Measurements from ENCODE around the gene UACA.

DNA sequence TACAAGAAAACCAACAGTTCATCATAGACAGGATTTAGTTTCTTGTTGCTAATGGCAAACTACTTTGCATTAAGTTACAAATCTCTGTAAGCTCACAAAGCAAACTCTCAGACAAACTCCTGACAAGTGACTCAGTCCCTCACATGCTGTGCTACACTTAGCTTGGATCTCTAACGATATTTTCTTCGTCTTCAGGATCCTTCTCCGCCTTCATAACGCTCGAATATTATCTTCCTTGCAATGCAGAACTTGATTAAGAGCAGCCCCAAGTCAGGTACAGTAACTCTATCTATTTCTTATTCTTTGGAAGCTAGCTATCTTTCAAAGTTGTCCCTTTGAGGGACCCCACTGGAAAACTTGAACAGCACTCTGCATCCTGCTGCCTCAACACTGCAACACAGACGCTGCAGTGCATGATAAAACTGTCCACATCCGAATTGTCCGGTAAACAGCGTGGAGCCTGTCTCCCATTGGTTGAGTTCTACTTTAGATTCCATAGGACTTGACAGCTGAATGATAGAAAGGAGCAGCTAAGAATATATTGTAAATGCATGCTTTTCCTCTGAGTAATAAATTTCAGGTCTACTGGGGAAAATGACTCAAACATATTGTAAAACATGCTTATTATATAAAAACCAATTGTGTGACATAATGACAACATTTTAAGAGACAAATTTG lies 61.3 kb downstream of the UACA start:
- TF ChIP-seq, protein P1, sequence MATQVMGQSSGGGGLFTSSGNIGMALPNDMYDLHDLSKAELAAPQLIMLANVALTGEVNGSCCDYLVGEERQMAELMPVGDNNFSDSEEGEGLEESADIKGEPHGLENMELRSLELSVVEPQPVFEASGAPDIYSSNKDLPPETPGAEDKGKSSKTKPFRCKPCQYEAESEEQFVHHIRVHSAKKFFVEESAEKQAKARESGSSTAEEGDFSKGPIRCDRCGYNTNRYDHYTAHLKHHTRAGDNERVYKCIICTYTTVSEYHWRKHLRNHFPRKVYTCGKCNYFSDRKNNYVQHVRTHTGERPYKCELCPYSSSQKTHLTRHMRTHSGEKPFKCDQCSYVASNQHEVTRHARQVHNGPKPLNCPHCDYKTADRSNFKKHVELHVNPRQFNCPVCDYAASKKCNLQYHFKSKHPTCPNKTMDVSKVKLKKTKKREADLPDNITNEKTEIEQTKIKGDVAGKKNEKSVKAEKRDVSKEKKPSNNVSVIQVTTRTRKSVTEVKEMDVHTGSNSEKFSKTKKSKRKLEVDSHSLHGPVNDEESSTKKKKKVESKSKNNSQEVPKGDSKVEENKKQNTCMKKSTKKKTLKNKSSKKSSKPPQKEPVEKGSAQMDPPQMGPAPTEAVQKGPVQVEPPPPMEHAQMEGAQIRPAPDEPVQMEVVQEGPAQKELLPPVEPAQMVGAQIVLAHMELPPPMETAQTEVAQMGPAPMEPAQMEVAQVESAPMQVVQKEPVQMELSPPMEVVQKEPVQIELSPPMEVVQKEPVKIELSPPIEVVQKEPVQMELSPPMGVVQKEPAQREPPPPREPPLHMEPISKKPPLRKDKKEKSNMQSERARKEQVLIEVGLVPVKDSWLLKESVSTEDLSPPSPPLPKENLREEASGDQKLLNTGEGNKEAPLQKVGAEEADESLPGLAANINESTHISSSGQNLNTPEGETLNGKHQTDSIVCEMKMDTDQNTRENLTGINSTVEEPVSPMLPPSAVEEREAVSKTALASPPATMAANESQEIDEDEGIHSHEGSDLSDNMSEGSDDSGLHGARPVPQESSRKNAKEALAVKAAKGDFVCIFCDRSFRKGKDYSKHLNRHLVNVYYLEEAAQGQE (IDR thresholded peaks at IDR 0.05; ENCODE audit: insufficient replicate concordance, low read depth) = no peak
- TF ChIP-seq GABPA (IDR thresholded peaks at IDR 0.05; ENCODE audit: low read depth) = no peak
